GM19455 (cell line): ENCODE results near the gene LRRK1.
A peak's percentile ranks its signal among the peaks of the same experiment; 100 is the strongest.

Source experiments
- ATAC-seq: cut with Tn5 transposase; IDR thresholded peaks from one replicate; pipeline ENCODE4 v1.9.1; 2021; ENCODE audit not compliant: unreplicated experiment

The LRRK1 gene

DNA sequence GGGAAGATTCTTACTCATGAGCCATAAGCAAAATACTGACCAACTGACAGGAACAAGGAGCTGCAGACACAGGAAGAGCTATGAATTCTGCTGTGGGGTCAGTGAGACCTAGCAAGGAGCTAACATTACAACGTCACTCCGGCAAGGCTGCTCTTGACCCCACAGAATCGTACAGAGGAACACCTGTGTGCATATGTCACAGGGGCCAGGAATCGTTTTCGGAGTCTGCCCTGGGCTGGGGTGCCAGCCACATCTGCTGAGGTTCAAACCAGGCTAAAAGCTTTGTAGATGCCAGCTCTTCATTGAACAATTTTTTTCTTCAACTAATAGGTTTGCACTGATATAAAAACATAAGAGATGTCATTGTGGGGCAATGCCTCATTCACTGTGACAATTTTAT, 82.6 kb downstream of the LRRK1 start:
- ATAC-seq = no peak

DNA sequence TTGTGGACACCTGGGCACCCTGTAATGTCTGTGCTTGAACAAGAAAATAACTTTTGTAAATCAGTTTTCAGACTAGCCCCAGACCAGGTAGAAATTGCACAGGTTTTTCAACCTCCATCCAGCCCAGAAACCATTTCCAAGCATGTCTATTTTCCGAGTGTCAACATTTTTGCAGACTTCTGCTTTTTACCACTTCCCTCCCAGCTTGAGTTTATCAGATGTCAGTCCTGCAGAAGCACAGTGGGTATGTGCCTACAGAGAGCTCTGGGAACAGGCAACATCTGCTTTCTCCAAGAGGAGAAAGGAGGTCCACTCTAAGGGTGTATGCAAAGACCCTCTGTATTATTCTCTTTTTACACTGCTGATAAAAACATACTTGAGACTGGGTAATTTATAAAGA, 83.9 kb downstream of the LRRK1 start:
- no peak for ATAC-seq

DNA sequence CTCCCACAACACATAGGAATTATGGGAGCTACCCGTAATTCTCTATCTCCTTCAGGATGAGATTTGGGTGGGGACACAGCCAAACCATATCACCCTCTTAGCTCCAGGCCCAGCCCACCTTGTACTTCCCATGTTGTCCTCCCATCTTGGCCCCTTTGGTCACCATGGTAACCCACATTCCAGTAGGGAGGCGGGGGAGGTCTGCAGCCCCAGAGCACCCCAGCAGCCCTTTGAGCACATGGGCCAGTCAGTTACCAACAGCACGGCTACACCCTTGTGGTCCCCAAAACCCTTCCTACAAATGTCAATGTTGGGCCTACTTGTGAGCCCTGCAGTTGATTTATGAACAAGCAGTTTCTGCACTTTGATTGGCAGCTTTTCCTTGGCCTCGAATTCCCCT, 84.5 kb downstream of the LRRK1 start:
- no peak for ATAC-seq

DNA sequence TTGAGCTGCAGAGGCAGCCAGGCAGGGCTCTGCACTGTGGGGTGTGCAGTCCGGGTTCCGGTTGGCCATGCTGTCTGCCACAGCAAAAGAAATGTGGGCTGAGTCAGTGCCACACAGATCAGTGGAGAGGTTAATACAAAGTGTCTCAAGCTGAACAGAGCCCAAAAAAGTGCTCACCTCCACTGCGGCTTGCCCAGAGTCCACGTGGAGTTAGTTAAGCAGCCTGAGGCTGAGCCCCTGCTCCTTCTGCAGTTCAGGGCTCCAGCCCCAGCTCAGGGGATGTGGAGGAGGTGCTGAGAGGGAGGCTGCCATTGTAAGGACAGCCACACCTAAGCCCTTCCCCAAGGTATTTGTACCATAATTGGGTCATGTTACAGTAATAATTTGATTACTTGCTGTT, 85.3 kb downstream of the LRRK1 start:
- no peak for ATAC-seq

DNA sequence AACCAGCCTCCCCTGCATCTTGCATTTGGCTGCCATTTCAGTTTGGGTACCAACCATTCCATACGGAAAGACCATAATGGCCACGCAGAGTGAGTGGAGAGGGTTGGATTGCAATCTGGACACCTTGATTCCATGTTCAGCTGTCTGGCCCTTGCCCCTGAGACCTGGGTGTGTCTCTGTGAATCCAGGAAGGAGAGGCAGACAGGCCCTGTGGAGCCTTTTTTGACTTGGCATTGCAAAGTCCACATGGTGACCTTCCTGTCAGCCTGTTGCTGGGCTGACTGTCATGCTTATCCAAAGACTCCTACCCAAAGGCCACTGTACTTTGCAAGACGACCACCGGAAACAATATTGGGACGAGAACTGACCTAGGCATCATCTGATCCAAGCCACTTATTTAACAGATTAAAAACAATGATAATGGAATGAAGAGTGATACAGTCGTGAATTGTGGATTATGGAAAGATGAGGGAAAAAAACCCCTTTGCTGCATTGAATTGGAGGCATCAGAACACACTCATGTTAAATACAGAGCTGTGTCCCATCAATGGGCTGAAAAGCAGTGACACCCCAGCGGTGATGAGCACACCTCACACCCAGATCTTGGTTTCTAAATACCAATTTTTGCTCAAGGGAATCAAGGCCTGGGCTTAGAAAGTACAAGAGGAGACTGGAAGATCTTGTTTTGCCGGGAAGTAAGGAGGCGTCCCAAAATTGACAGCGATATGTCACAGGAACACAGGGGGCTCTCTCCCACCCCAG, 86.0 kb downstream of the LRRK1 start:
- no peak for ATAC-seq

DNA sequence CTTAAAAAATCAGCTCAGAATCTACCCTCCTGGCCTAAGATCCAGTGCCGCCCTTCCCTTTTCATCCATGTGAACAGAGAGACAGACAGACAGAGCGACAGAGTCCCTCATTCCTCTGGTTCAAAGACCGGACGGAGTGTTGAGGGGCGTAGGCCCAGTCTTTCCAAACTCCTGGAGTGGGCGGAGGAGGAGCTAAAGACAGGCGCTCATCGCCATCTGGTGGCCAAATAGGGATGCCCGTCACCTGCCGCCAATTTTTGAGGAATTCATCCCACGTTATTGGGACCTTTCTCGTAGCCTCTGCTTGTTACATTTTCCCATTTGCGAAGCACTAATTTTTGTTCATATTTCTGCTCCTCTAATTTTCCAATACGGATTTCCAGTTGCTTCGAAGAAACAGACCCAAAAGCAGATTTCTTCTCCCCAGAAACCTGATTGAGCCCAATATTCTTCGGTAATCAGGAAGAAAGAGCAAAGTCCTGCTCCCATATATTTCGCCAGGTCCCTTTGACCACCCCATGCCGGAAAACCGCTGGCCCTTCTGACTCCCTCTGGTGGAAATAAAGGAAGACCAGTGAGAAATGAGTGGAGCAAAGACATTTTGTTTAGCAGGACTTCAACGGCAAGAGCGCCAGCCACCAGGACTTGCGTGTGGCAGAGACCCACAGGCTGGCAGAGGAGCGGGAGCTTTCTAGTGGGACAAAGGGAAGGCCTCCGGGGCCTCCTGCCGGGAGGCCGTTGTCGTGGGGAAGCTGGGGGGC, 88.0 kb downstream of the LRRK1 start:
- no peak for ATAC-seq

DNA sequence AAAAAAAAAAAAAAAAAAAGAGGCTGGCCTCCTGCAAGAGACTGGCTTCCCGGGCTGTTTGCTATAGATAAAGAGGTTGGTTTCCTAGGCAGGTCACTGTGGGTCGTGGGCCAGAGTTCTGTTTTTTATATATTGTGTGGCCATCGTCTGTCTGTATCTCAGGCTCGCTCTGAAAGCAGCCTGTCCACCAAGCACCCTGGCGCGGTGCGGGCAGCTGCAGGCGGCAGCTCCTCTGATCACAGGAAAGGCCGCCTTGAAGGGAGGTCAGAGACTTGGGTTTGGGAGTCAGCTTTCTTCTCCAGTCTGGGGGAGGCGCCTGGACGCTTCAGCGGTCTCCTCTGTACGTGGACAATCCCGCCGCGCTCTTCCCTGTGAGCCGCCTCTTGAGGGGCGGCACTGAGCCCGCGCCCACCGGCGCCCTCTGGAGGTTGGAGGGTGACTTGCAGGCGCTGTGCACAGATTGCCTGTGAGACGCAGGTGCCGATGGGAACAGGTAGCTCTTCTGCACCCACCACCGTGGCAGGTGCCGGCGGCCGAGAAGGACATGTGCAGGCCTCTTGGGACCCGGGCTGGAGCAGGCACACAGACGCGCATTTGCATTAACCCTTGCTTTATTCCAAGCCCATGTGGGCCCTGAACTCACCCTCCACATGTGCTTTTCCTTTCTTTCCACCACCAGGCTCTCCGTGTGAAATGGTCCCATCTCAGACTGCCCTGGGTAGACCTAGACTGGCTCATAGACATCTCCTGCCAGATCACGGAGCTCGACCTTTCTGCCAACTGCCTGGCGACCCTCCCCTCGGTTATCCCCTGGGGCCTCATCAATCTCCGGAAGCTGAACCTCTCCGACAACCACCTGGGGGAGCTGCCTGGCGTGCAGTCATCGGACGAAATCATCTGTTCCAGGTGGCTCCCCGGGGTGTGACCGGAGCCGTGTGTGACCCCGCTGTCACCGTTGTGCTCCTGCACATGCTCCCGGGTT, 89.3 kb downstream of the LRRK1 start:
- ATAC-seq = peak; percentile 81

DNA sequence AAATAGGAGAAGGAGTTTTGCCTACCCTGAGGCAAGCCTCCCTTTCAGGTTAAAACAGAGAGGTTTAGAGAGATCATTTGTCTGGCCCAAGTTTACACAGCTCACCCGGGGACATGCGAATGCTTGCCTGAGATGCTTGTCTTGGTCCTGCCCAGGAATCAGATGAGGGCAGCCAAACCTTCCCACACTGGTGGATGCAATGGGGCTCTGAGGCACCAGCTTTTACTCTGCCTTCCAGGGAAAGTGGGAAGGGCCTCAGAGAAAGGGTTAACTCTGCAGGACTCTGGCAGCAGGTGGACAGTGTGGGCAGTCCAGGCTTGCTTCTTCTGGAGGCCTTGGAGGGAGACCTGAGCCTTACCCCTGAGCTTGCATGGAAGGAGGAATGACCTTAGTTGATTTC, 90.0 kb downstream of the LRRK1 start:
- no peak for ATAC-seq

DNA sequence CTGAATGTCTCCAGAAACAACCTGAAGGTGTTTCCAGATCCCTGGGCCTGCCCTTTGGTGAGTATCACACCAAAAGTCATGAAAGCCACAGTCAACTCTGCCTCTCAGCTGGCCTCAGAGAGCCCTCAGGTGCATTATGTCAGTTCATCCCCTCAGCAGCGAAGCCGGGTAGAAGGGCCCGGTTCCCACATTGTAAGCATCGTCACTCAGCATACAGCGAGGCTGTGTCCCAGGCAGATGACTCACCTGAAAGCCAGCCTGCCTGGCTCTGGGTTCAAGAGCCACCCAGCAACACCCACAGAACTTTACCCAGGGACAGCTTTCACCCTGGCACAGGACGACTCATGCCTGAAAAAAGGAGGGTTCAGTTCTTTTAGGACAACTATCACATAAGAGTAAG, 91.6 kb downstream of the LRRK1 start:
- ATAC-seq = no peak

DNA sequence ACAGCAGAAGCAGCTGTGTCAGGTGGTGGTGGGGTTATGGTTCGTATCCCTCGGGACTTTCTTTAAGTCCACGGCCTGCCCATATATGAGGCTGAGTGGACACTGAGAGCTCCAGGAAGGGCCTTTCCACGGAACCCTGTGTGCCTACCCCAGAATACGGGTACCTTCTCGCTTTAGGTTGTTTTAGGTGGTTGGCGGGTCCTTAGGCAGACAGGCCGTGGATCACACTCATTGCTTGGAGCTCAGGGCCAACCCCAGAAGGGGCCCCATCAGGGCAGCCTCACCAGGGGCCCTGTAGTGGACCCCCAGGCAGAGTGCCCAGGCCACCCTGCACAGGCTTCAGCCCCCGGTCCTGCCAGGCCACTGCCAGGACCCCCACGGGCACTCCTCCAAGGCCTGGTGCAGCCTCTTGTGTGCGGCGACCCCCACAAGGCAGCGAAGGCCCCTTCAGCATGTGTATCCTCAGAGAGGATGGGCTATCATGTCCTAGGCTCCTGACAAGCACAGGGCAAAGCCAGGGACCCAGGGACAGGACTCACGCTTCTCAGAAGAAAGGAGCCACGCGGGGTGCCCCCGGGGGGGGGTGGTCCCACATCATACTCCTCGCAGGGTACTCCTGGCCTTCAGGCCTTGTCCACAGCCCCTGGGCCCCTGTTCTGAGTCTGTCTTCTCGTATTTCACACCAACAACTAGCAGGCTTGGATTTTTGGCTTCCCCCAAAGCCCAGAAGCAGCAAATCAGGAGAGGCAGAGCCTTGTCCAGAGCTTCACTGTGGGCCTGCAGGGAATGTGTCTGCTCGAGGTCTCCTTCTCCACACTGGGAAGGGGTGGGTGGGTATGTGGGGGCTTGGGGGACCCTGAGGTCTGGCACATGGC, 93.4 kb downstream of the LRRK1 start:
- no peak for ATAC-seq

DNA sequence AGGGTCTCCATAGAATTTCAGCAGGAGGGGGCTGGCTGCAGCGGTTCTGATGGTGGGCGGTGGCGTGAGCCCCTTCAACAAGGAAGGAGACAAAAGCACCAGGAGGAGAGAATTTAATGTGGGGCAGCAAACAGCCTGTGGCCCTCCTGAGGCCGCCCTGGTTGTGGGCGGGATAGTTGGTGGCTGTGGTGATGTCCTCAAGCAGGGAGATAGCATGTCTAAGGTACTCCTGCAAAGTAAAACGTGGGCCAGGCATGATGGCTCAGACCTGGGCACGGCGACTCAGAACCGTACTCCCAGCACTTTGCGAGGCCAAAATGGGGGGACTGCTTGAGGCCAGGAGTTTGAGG, 94.0 kb downstream of the LRRK1 start:
- ATAC-seq = no peak

DNA sequence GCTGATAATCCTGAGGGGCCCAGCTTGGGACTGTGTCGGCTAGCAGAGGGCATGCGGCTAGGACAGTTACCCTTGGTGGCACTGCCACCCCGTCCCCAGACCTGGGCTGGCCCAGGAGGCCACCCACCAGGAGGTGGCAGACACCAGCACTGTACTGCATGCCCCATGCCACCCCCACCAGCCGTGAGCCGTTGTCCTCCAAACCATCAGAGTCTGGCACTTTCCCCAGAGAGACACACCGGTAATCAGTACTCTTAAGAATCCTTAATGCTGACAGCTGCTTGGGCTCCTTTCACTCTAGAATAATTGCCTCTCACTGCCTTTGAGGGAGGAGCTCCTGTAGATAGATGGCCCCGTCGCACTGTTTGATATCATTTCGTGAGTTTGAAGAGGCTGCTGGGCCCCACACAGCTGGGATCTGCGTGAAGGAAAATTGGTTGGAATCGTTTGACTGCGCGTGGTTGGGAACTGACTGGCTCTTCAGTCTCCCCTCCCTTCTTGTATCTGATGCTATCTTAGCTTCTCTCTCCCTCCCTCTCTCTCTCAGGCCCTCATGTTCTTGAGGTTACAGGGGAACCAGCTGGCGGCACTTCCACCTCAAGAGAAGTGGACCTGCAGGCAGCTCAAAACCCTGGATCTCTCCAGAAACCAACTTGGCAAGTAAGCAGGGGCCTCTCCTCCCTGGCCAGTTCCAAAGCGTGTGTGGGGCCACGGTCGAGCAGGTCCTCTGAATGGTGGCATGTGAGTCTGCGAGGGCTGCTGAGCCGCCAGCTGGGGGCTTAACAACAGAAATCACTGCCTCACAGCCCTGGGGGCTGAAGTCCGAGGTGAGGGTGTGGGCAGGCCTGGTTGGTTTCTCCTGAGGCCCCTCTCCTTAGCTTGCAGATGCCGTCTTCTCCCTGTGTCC, 94.9 kb downstream of the LRRK1 start:
- ATAC-seq = no peak

DNA sequence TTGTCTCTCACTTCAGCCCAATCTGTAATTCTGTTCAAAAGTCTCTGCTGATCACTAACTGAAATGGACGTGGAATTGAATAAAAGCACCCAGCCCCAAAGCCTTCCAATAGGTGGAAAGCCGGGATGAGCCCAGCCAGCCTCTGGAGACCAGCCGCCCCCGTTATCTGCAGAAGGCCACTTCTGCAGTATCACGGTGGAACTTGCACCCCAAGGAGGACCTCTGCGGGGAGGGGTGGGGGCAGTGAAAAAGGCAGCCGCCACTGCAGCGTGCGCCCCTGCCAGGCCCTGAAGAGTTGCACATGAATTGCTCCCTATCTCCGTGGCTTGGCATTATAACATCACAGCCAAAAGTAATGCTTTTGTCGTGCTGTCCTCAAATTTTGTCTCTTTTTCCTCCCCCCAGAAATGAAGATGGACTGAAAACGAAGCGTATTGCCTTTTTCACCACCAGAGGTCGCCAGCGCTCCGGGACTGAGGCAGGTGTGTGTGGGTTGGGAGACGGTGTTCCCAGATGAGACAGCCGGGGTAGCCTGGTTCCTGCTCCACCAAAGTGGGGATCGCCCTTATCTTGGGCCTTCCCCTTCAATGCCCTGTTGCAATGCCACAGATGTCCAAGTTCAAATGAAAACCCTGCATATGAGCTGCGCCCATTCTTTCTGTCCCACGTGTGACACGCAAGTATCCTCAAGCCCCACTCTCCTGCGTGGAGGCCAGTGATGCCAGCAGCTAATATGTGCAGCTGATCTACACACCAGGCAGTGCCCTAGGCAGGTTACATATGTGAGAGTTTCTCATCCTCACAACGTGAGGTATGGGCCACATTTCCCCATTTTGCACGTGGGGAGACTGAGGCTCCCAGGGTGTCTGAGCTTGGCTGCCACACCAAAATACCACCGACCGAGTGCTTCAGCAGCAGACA, 96.0 kb downstream of the LRRK1 start:
- ATAC-seq = no peak

DNA sequence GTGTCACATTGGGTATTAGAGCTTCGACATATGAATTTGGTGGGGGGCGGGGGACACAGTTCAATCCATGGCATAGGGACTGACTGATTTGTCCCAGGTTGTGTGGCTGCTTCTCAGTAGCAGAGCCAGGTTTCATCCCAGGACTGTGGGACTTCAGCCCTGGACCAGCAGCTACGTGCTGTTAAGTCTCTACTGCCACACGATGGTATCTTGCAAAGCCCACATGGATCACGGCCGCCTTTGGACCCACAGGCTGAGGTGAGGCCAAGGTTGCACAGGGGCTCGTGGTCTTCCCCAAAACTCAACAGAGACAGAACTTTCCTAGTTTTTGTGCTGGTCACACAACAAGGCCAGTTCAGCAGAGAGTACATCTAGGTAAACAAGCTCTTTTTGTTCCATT, 97.4 kb downstream of the LRRK1 start:
- ATAC-seq = no peak

DNA sequence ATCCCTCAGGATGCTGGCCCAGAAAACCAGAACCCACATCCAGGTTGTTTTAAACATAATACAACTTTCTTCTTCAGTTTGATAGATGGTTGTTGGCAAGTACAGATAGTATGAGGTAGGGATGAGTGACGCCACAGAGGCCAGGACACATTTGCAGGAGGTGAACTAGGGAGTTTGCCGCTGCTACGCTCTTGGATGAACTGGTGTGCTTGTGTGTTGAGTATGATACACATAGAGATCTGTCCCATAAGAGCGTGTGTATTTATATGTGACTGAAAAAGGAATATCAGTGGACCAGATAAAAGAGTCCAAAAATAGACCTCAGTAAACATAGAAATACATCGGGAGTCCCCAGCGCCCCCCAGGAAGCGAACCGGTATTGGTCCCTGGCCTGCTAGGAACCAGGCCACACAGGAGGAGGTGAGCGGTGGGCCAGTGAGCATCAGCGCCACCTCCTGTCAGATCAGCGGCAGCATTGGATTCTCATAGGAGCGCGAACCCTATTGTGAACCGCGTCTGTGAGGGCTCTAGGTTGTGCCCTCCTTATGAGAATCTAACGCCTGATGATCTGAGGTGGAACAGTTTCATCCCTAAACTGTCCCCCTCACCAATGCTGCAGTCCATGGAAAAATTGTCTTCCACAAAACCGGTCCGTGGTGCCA, 98.1 kb downstream of the LRRK1 start:
- ATAC-seq = no peak

DNA sequence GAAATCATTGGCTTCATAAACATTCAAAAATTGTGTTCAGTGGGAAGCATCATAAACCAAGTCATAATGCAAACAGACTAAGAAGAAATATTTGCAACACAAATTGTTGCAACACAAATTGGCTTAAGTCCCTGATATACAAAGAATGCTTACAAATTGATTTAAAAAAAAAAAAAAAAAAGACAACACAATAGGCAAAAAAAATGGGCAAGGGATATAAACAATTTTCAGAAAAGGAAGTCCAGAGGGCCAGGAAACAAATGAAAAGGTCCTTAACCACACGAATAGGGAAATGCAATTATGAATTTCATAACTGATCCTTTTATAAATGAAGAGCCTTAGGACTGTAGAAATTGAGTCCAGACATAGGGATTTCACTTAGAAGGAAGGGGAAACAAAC, 98.9 kb downstream of the LRRK1 start:
- no peak for ATAC-seq

DNA sequence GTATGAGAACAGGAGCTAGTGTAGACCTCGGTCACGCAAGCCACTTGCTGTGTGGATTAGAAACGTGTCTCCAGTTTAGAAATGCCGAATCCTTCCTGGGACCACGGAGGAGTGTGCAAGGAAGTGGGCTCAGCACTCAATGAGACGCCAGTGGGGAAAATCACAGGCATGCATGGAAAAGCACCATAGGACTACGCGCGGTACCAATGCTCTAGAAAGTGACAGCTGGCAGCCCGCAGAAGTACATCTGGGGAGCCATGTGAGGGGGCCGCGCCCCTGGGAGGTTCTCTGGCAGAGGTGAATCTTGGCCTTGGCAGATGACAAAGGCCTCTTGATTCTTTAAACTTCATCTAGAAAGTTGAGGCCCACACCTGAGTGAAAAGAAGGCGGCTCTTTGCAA, 99.3 kb downstream of the LRRK1 start:
- no peak for ATAC-seq

DNA sequence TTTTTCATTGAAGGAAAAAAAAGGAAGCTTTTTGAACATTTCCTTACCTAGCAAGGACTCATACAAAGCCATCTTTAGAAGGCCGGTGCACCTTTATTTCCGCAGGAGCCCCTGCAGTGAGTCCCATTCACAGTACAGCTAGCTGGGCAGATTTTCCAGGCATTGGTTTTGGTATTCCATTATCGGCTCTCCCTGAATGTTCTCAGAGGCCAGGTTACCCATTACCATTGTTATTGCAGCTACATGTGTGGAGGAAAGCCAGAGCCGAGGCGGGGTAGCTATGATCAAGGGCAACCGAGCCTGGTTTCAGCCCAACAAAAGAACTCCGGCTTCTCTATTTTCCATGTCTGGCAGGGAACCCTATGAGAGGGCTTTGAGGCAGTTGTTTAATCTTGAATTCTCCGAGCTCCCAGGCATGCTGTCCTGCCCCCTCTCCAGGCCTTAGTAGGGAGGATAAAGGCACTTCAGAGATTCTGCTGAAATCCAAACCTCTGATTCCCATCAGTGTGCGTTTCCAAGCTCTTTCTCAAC, 100.3 kb downstream of the LRRK1 start:
- no peak for ATAC-seq
